SK-N-SH treated with all-trans-retinoic acid at 6 μM for 48 hours (cell line): ENCODE results near the gene LRRC55.

Source experiments
- CREB5 ChIP-seq: fragments of 250-450 bp; sonication (Bioruptor Pico); IDR thresholded peaks from 2 replicates; pipeline ENCODE4 v1.5.1; 2020; ENCODE audit warnings: low read depth, mild to moderate bottlenecking, moderate library complexity
- ESRRG ChIP-seq: fragments of 250-450 bp; sonication (Bioruptor Pico); IDR thresholded peaks from 2 replicates; pipeline ENCODE4 v1.6.1; 2021; ENCODE audit warnings: mild to moderate bottlenecking
- GLIS3 ChIP-seq: fragments of 250-450 bp; sonication (Bioruptor Pico); IDR thresholded peaks from 2 replicates; pipeline ENCODE4 v1.5.0; 2020; ENCODE audit warnings: mild to moderate bottlenecking, moderate library complexity
- ISL1 ChIP-seq: fragments of 250-450 bp; sonication (Bioruptor Pico); IDR thresholded peaks from 2 replicates; pipeline ENCODE4 v2.1.2; 2022; ENCODE audit warnings: mild to moderate bottlenecking, moderate library complexity
- PATZ1 ChIP-seq: fragments of 250-450 bp; sonication (Bioruptor Pico); IDR thresholded peaks from 2 replicates; pipeline ENCODE4 v1.8.0; 2020; ENCODE audit warnings: mild to moderate bottlenecking, moderate library complexity, borderline replicate concordance
- PPARA ChIP-seq: fragments of 250-450 bp; sonication (Bioruptor Pico); IDR thresholded peaks from 2 replicates; pipeline ENCODE4 v1.5.0; 2020; ENCODE audit warnings: mild to moderate bottlenecking, borderline replicate concordance

GRCh38 chr11:57222239-57222638, 40.5 kb downstream of the LRRC55 start:
- TF ChIP-seq CREB5 (CRISPR knock-in tag) (no peak), ESRRG (CRISPR knock-in tag) (no peak), GLIS3 (CRISPR knock-in tag) (no peak), PATZ1 (CRISPR knock-in tag) (no peak), PPARA (CRISPR knock-in tag) (no peak), ISL1 (CRISPR knock-in tag) (no peak)
